Measurements from ENCODE around the gene KRR1.

KRR1 gene

DNA sequence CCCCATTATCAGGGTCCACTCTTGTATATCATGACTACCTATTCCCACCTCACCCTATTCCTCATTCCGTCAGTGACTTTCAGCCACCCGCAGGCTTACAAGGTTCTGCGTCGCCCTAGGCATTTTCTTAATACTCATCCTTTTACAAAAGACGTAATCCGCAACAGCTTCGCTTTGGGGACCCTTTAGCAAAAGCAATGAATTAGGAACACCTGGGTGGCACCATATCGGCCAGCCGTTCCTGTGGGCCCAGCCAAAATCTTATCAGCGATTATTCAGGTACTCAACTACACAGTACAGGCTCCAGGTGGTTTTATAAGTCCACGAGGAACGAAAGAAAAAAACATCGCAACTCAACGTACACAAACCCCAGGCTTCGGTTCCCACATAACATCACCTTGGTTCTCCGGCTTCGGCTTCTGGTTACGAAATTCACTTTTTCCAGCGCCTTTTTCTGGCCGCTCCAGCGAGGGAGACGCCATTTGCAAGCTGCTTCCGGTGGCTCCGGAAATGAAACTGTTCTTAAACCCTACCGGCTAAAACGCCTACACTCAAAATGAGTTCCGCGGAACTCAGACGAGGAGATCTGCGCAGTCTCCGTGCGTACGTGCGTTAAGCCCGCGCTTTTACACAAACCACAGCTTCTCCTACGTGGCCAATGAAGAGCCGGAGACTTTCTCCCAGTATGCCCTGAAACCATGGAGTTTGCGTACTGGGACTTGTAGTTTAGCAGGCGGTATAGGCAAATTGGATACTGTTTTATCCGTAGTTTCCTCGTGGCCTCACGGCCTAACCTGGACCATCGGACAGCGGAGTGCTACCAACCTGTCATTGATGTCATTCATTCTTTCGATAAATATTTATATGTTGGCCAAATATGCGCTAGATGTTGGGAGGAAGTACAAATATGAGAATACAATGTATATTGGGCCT, at the start of gene KRR1:
KRR1 (minus strand) TSS at position 494 of the 933 bp plus-strand sequence; CDS start at position 482, 12 bp downstream.
- H3K27me3 ChIP-seq (ENCODE audit: insufficient read depth, poor library complexity, severe bottlenecking): no peaks in the 10 kb centered on the region
- peaks cover 12% of the 10 kb centered on the region for H3K4me1 ChIP-seq (ENCODE audit: insufficient read depth, poor library complexity, severe bottlenecking)
- H3K9me3 ChIP-seq (ENCODE audit: severe bottlenecking): no peaks in the 10 kb centered on the region
- TF ChIP-seq, protein P1, sequence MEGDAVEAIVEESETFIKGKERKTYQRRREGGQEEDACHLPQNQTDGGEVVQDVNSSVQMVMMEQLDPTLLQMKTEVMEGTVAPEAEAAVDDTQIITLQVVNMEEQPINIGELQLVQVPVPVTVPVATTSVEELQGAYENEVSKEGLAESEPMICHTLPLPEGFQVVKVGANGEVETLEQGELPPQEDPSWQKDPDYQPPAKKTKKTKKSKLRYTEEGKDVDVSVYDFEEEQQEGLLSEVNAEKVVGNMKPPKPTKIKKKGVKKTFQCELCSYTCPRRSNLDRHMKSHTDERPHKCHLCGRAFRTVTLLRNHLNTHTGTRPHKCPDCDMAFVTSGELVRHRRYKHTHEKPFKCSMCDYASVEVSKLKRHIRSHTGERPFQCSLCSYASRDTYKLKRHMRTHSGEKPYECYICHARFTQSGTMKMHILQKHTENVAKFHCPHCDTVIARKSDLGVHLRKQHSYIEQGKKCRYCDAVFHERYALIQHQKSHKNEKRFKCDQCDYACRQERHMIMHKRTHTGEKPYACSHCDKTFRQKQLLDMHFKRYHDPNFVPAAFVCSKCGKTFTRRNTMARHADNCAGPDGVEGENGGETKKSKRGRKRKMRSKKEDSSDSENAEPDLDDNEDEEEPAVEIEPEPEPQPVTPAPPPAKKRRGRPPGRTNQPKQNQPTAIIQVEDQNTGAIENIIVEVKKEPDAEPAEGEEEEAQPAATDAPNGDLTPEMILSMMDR (IDR thresholded peaks at IDR 0.05; ENCODE audit: poor library complexity, severe bottlenecking): no peak
- DNase-seq (ENCODE audit: low spot score): peak; percentile 90
- H3K27ac ChIP-seq (ENCODE audit: poor library complexity, severe bottlenecking): peak within 1 kb of the TSS; percentile 30
- ATAC-seq (ENCODE audit: low read depth): peak; percentile 98
- H3K4me3 ChIP-seq (ENCODE audit: severe bottlenecking): peak within 1 kb of the TSS; percentile 55
- H3K36me3 ChIP-seq (ENCODE audit: low read depth): peaks cover 21% of the 10 kb centered on the region

- peak; percentile 73 for ATAC-seq (ENCODE audit: low read depth)
- H3K27me3 ChIP-seq (ENCODE audit: insufficient read depth, poor library complexity, severe bottlenecking): no peaks in the 10 kb centered on the region
- peaks cover 4% of the 10 kb centered on the region for H3K4me1 ChIP-seq (ENCODE audit: insufficient read depth, poor library complexity, severe bottlenecking)
Measured at GRCh38 chr12:75560167-75560566, 48.8 kb upstream of the KRR1 start.

DNA sequence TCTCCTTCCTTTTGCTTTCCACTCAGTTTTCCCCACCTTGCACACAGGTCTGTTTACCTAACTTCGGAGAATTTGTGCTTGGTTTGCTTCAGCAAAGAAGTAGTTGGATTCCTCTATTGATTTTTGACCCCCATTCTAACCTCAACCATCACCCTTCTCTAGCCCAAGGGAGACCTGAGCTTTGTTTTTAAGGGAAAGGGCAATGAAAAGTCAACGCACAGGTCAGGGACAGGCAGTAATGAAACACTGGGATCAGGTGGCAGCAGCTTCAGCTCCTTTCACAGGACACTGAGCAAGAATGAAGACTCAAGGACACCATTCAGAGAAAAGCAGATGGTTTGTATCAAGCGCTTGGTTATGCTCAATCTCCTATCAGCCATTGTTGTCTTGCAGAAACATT, 46.9 kb upstream of the KRR1 start:
- Histone ChIP-seq H3K27me3 (ENCODE audit: insufficient read depth, poor library complexity, severe bottlenecking) (no peaks in the 10 kb centered on the region), H3K4me3 (ENCODE audit: severe bottlenecking) (no peak overlapping the region), H3K36me3 (ENCODE audit: low read depth) (no peaks in the 10 kb centered on the region), H3K27ac (ENCODE audit: poor library complexity, severe bottlenecking) (no peak overlapping the region), H3K9me3 (ENCODE audit: severe bottlenecking) (no peaks in the 10 kb centered on the region), H3K4me1 (ENCODE audit: insufficient read depth, poor library complexity, severe bottlenecking) (peaks cover 4% of the 10 kb centered on the region)
- ATAC-seq (ENCODE audit: low read depth) (no peak), DNase-seq (ENCODE audit: low spot score) (no peak)
- TF ChIP-seq, protein P1 (IDR thresholded peaks at IDR 0.05; ENCODE audit: poor library complexity, severe bottlenecking): no peak

More at GRCh38 chr12:75560167-75560566, 48.8 kb upstream of the KRR1 start:
- no peak for DNase-seq (ENCODE audit: low spot score)
- Histone ChIP-seq H3K27ac (ENCODE audit: poor library complexity, severe bottlenecking) (no peak overlapping the region), H3K36me3 (ENCODE audit: low read depth) (no peaks in the 10 kb centered on the region), H3K9me3 (ENCODE audit: severe bottlenecking) (no peaks in the 10 kb centered on the region), H3K4me3 (ENCODE audit: severe bottlenecking) (no peak overlapping the region)
- TF ChIP-seq, protein P1 (IDR thresholded peaks at IDR 0.05; ENCODE audit: poor library complexity, severe bottlenecking): peak; percentile 70

- Histone ChIP-seq H3K9me3 (ENCODE audit: severe bottlenecking) (no peaks in the 10 kb centered on the region), H3K4me3 (ENCODE audit: severe bottlenecking) (no peak overlapping the region), H3K36me3 (ENCODE audit: low read depth) (no peaks in the 10 kb centered on the region), H3K27ac (ENCODE audit: poor library complexity, severe bottlenecking) (no peak overlapping the region), H3K27me3 (ENCODE audit: insufficient read depth, poor library complexity, severe bottlenecking) (no peaks in the 10 kb centered on the region), H3K4me1 (ENCODE audit: insufficient read depth, poor library complexity, severe bottlenecking) (peaks cover 4% of the 10 kb centered on the region)
- no peak for DNase-seq (ENCODE audit: low spot score)
- TF ChIP-seq, protein P1 (IDR thresholded peaks at IDR 0.05; ENCODE audit: poor library complexity, severe bottlenecking): no peak
- no peak; the same call in 2 of the 3 replicates for ATAC-seq (ENCODE audit: low read depth)
Measured at GRCh38 chr12:75556311-75556899, 45.0 kb upstream of the KRR1 start.

Measured in RWPE2 (cell line).